Activated CD4-positive, alpha-beta T cell treated with anti-CD3 and anti-CD28 coated beads for 1 hour (primary cell): ENCODE data around the gene EFCAB11.

ENCODE experiments used
- DNase-seq: peaks from one replicate; pipeline ENCODE4 v3.0.0-alpha.2; 2020

EFCAB11 gene

DNA sequence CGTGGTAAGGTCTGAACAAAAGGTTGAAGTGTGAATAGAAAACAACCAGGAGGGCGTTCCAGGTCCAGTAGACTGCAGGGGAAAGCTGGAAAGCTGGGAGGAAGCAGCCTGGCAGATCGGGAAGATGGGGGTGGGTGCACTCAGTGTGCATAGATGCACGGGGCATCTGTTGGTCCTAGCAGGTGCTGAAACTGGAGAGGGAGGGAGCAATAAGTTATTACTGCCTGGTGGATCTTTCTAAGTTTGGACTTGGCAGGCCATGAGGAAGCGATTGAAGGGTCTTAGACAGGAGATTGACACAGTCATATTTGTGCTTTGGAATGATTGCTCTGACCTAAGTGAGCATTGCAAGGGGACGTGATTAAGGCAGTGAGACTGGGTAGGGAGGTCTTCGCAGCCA is 194.4 kb downstream of the EFCAB11 start:
- no peak for DNase-seq

DNA sequence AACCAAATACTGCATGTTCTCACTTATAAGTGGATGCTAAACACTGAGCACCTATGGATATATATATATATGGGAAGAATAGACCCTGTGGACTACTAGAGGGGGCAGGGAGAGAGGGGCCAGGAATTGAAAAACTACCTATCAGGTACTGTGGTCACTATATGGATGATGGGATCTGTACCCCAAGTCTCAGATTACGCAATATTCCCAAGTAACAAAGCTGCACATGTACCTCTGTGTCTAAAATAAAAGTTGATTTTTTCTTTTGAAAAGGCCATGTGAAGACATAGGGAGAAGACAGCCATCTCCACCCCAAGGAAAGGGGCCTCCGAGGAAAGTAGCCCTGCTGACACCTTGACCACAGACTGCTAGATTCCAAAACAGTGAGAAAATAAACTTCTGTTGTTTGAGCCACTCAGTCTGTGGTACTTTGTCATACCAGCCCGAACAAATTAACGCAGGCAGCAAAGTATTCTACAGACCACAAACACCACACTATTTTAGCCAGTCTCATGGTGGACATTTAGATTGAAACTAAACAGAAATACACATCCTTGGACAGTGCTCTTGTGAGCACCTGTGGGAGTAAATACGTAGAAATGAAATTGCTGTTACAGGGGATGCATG is 197.1 kb downstream of the EFCAB11 start:
- DNase-seq = no peak

DNA sequence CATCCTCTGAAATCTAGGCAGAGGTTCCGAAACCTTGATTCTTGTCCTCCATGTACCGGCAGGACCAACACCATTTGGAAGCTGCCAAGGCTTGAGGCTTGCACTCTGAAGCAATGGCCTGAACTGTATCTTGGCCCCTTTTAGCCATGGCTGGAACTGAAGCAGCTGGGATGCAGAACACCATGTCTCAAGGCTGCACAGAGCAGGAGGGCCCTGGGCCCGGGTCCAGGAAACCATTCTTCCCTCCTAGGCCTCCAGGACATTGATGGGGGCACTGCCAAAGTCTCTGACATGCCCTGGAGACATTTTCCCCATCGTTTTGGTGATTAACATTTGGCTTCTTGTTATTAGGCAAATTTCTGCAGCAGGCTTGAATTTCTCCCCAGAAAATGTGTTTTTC is 198.7 kb downstream of the EFCAB11 start:
- no peak for DNase-seq

DNA sequence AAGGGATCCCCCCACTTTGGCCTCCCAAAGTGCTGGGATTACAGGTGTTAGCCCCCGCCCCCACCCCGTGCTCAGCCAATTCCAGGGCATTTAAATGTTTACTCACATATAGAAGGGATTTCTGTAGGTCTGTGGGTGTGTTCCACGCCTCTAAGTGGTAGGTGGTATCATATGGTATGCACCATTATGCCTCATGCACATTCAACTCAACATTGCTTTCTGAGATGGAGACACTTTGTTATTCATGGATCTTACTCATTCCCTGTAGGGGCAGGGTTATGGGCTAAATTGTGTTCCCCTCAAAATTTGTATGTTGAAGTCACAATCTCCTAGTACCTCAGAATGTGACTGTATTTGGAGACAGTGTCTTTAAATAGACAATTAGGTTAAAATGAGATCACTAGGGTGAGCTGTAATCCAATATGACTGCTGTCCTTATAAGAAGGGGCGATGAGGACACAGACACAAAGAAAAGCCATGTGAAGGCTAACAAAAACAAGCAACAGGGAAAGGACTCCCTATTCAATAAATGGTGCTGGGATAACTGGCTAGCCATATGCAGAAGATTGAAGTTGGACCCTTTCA is 200.6 kb downstream of the EFCAB11 start:
- DNase-seq = no peak

DNA sequence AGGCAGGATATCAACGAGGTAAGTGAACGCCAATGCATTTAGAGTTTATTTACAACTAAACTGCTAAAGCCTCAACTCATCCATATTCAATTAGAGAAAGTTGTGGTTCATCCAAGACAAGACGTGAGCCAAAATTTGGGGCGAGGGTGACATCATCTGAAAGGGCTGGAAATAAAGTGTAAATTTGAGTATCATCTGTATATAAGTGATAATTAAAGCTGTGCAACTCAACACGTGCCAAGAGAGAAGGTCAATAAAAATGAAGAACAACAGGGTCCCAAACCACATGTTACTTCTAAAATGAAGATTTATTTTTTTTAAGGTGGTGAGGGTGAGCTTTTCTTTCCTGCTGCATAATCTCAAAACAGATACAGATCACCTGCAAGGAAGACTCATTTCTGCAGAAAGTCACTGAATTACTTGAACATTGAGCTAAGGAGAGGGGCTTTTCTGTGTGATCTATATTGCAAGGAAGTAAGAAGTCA is 203.6 kb downstream of the EFCAB11 start:
- DNase-seq = no peak

DNA sequence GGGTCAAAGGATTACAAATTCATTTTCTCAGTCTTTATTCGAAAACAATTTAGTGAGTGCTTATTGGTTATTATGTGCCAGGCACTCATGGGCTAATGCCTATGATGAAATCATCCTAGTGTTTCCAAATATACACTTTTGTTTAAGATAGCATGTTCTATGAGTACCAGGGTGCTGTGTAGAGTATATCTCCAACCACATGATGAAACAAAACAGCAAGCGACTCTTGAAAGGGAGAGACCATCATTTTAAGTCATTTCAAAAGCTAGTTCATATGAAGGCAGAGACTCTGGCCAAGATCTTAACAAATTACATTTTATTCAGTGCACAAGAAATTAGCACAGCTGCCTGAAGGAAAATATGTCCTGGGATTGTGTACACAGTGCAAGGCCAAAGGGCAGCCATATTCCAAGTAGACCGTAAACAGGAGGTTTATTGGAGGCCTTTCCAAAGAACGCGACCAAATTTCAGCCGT is 204.2 kb downstream of the EFCAB11 start:
- DNase-seq = no peak

DNA sequence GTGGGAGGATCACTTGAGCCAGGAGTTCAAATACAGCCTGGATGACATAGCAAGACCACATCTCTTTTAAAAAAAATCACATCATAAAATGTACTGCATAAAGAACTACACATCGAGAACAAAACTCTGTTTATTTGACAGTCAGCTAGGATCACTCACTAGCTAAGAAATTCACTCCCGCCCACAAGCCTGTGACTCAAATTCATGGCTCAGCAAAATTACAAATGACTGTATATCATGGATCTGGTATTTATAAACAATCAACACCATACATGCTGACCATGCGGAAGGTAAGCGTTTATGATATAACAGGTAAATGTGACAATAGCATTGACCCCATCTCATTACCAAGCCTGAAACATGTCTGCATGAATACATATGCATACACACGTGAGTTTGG is 206.5 kb downstream of the EFCAB11 start:
- no peak for DNase-seq

DNA sequence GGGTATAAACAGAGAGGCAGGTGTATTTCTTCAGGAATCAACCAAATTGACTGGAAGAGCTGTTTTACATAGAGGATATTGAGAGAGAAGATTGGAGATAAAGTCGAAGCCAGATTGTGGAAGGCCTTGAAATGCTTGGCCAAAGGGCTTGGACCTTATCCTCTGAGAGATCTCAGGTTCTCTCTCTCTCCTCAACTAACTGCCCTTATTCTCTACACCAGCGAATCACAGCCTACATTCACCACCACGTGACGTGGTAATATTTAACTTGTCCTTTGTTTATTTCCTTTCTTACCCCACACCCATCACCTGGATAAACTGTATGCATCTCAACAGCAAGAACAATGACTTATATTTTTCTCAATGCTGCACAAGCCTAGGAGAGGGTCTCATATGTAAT is 207.4 kb downstream of the EFCAB11 start:
- DNase-seq = no peak

DNA sequence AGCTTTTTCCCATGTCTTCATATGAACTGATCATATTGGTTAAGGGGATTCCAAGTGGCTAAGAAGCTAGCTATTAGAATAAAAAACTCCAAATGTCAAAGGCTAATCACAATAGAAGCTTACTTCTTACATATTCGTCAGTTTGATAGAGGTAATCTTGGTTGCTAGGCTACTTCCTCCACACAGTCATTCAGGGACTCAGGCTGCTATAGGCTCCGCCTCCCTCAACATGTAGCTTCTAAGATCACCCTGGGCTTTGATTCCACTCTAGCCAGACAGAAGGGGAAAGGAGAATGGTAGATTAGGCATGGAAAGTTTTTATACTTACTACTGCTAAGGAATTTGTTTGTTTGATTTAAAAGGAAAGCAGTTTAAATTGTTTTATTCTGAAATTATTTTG is 207.9 kb downstream of the EFCAB11 start:
- DNase-seq = no peak

DNA sequence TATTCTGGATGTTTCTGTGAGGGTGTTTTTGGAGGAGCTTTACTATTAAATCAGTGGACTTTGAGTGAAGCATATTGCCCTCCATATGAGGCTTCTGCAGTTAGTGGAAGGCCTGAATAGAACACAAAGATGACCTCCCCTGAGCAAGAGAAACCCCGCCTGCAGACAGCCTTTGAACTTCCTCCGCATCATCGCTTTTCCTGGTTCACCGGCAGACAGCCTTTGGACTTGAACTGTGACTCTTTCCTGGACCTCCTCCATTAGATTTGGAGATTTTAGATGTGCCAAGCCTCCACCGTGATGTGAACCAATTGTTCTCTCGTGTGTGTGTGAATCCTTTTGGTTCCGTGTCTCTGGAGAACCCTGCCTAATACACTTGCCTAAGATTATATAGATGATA is 208.4 kb downstream of the EFCAB11 start:
- DNase-seq = no peak
